ENCODE data around the gene NKX3-2. TPM values are rescaled to one million over a fixed set of nuclear protein-coding genes. Genes with fewer than 3 reads are reported as not detected.

NKX3-2 gene
- total RNA-seq, 1 experiment from 2014 or later, result 1.2 TPM

DNA sequence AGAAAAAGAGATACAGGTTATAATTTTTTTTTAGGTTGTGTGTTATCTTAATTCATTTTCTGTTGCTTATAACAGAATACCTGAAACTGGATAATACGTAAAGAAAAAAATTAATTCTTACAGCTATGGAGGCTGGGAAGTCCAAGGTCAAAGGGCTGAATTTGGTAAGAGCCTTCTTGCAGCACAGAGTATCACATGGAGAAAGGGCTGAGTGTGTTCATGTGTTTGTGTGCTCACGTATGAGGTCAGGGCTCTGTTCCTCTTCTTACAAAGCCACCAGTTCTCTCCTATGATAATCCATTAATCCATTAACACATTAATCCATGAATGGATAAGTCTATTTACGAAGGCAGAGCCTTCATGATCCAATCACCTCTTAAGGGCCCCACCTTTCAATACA, 51.6 kb downstream of the NKX3-2 start:
- ATAC-seq, result no peak

More for the DNA sequence above, 51.6 kb downstream of the NKX3-2 start:
- no peaks in the 10 kb centered on the region for H3K9me3 ChIP-seq (ENCODE audit: control insufficient read depth, insufficient read depth, low read depth, low read length)
- H3K27ac ChIP-seq (ENCODE audit: low read length), result no peak overlapping the region
- no peaks in the 10 kb centered on the region; the same call in 1 of the 2 replicates for H3K27me3 ChIP-seq (ENCODE audit: control insufficient read depth, insufficient read depth, low read length)
- no TSS peak for BruUV-seq (replicated peaks)
- no peak overlapping the region for H3K4me3 ChIP-seq (ENCODE audit: low read depth in 2 of 2, low read length in 2 of 2)
- no peaks in the 10 kb centered on the region for H3K4me1 ChIP-seq (ENCODE audit: control insufficient read depth, insufficient read depth, low read length)
- intact Hi-C loops (cut with micrococcal nuclease; ENCODE audit: unreplicated experiment), result no loop called here
- in situ Hi-C loops (cut with HindIII; ENCODE audit: low pct_unique_long_range_greater_than_20kb, low sequenced_read_pairs), result no loop called here
- ChIA-PET CTCF (no interaction called here), POLR2A (no interaction called here)
- no peak for DNase-seq (ENCODE audit: low read depth, low spot score)
- TF ChIP-seq POLR2AphosphoS5 (IDR thresholded peaks at IDR 0.05; ENCODE audit: low read depth, low read length), result no peak
- H3K36me3 ChIP-seq (ENCODE audit: control insufficient read depth, insufficient read depth, low read length), result no peaks in the 10 kb centered on the region

Other genes starting within 250 kb of the NKX3-2 start
- 10.2 TPM for gene RAB28, start 60.2 kb downstream of the NKX3-2 start, total RNA-seq (2021; ENCODE audit: unreplicated experiment)
- 18.1 TPM for gene BOD1L1, start 83.2 kb upstream of the NKX3-2 start, total RNA-seq (2021; ENCODE audit: unreplicated experiment)